WERI-Rb-1 (cell line): Measurements from ENCODE around the gene VPS39.

ENCODE experiments used
- DNase-seq: peaks from one replicate; pipeline ENCODE4 v3.0.0-alpha.2; 2020
- H3K27ac ChIP-seq: fragments of 250-450 bp; sonication (Bioruptor Pico); 2 replicates; pipeline ENCODE4 v1.5.1; 2020; ENCODE audit warnings: mild to moderate bottlenecking, moderate library complexity
- H3K27me3 ChIP-seq: fragments of 250-450 bp; sonication (Bioruptor Pico); 2 replicates; pipeline ENCODE4 v1.5.1; 2021; ENCODE audit warnings: mild to moderate bottlenecking, low read depth, moderate library complexity; ENCODE audit not compliant: insufficient read depth, severe bottlenecking
- H3K36me3 ChIP-seq: fragments of 250-450 bp; sonication (Bioruptor Pico); 2 replicates; pipeline ENCODE4 v1.5.1; 2020; ENCODE audit warnings: mild to moderate bottlenecking, moderate library complexity
- H3K4me3 ChIP-seq: 2 replicates; pipeline ENCODE4 v1.5.1; 2011; ENCODE audit warnings: low read depth, mild to moderate bottlenecking, control low read depth, low read length
- H3K9me3 ChIP-seq: fragments of 250-450 bp; sonication (Bioruptor Pico); 2 replicates; pipeline ENCODE4 v1.5.1; 2021; ENCODE audit warnings: mild to moderate bottlenecking, moderate library complexity; ENCODE audit not compliant: severe bottlenecking
- CTCF ChIP-seq: IDR thresholded peaks from 2 replicates; pipeline ENCODE4 v1.5.1; 2011; ENCODE audit warnings: low read depth, mild to moderate bottlenecking, control low read depth, inconsistent platforms, low read length

The VPS39 gene

GRCh38 chr15:42154212-42154941, 53.7 kb downstream of the VPS39 start:
- Histone ChIP-seq H3K36me3 (peaks cover 4% of the 10 kb centered on the region; the same call in 1 of the 2 replicates), H3K4me3 (no peak overlapping the region), H3K9me3 (no peaks in the 10 kb centered on the region), H3K27ac (no peak overlapping the region), H3K27me3 (no peaks in the 10 kb centered on the region)
- no peak for TF ChIP-seq CTCF
- no peak for DNase-seq

GRCh38 chr15:42153874-42154211, 54.3 kb downstream of the VPS39 start:
- H3K36me3 ChIP-seq = no peaks in the 10 kb centered on the region
- no peaks in the 10 kb centered on the region for H3K9me3 ChIP-seq
- no peak overlapping the region for H3K4me3 ChIP-seq
- DNase-seq = no peak
- TF ChIP-seq CTCF = no peak
- no peaks in the 10 kb centered on the region for H3K27me3 ChIP-seq
- H3K27ac ChIP-seq = no peak overlapping the region

- no peak for DNase-seq
- Histone ChIP-seq H3K27ac (no peak overlapping the region), H3K4me3 (no peak overlapping the region), H3K36me3 (no peaks in the 10 kb centered on the region), H3K27me3 (no peaks in the 10 kb centered on the region), H3K9me3 (no peaks in the 10 kb centered on the region)
- TF ChIP-seq CTCF = no peak
These were observed 55.0 kb downstream of the VPS39 start for GRCh38 chr15:42152921-42153698.

- DNase-seq = no peak
- Histone ChIP-seq H3K27ac (no peak overlapping the region), H3K9me3 (no peaks in the 10 kb centered on the region), H3K36me3 (no peaks in the 10 kb centered on the region), H3K4me3 (no peak overlapping the region), H3K27me3 (no peaks in the 10 kb centered on the region)
- TF ChIP-seq CTCF = no peak
These were observed 55.7 kb downstream of the VPS39 start for GRCh38 chr15:42152196-42152920.

- no peak overlapping the region for H3K4me3 ChIP-seq
- no peaks in the 10 kb centered on the region for H3K27me3 ChIP-seq
- no peaks in the 10 kb centered on the region for H3K9me3 ChIP-seq
- DNase-seq = no peak
- no peak overlapping the region for H3K27ac ChIP-seq
- no peak for TF ChIP-seq CTCF
- H3K36me3 ChIP-seq = no peaks in the 10 kb centered on the region
These were observed 56.4 kb downstream of the VPS39 start for GRCh38 chr15:42151736-42152135.
